ENCODE results near the gene DHX57.

The DHX57 gene

DNA sequence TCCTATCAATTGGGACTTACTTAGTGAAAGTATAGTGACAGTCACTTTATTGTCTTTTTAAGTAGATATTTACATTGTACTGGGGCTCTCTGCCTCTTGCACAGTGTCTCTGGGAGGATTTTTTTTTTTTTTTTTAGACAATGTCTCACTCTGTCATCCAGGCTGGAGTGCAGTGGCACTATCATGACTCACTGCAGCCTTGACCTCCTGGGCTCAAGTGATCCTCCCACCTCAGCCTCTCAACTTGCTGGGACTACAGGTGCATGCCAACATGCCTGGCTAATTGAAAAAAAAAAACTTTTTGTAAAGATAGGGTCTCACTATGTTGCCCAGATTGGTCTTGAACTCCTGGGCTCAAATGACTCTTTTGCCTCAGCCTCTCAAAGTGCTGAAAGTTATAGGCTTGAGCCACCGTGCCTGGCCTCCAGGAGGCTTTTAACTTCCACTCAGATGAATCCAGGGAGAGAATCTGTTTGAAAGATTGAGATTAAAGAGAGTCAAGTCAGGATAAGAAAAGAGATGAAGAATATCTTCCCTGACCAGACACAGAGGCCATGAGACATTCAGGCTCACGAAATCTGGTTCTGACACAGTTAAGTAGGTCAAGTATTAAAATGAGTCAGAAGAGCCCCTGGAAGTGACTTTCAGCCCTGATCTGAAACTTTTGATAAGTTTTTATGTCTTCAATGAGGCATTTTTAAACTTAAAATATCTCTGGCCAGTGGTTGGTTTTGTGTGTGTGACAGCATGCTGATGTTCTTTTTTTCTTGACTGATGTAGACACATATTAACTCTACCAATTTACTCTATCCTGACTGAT lies 32.2 kb upstream of the DHX57 start:
- DNase-seq (ENCODE audit: low spot score), result peak; percentile 48
- TF ChIP-seq, protein P1, sequence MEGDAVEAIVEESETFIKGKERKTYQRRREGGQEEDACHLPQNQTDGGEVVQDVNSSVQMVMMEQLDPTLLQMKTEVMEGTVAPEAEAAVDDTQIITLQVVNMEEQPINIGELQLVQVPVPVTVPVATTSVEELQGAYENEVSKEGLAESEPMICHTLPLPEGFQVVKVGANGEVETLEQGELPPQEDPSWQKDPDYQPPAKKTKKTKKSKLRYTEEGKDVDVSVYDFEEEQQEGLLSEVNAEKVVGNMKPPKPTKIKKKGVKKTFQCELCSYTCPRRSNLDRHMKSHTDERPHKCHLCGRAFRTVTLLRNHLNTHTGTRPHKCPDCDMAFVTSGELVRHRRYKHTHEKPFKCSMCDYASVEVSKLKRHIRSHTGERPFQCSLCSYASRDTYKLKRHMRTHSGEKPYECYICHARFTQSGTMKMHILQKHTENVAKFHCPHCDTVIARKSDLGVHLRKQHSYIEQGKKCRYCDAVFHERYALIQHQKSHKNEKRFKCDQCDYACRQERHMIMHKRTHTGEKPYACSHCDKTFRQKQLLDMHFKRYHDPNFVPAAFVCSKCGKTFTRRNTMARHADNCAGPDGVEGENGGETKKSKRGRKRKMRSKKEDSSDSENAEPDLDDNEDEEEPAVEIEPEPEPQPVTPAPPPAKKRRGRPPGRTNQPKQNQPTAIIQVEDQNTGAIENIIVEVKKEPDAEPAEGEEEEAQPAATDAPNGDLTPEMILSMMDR (IDR thresholded peaks at IDR 0.05; ENCODE audit: extremely low read depth, insufficient read depth, missing control alignments), result no peak
- in situ Hi-C loops (cut with MboI; ENCODE audit: low pct_unique_long_range_greater_than_20kb, low sequenced_read_pairs, unreplicated experiment), result no loop called here

DNA sequence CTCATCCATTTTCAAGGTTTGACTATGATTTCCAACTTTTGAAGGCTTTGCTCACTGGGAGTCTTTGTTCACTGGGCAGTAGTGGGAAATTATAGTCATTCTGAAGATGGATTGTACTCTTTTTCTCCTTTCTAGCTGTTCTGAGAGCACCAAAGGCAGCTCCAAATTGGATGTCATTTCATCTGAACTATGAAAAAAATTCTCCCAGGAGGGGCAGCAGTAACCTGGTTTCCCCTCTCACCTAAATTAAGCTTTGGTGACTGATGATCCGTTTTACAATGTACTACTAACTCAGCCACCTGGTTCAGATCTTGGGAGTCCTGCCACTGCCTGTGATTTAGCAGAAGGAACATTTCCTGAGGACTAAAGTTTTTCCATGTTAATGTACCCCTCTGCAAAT lies 31.5 kb upstream of the DHX57 start:
- in situ Hi-C loops (cut with MboI; ENCODE audit: low pct_unique_long_range_greater_than_20kb, low sequenced_read_pairs, unreplicated experiment), result no loop called here
- TF ChIP-seq, protein P1 (IDR thresholded peaks at IDR 0.05; ENCODE audit: extremely low read depth, insufficient read depth, missing control alignments), result no peak
- DNase-seq (ENCODE audit: low spot score), result no peak

DNA sequence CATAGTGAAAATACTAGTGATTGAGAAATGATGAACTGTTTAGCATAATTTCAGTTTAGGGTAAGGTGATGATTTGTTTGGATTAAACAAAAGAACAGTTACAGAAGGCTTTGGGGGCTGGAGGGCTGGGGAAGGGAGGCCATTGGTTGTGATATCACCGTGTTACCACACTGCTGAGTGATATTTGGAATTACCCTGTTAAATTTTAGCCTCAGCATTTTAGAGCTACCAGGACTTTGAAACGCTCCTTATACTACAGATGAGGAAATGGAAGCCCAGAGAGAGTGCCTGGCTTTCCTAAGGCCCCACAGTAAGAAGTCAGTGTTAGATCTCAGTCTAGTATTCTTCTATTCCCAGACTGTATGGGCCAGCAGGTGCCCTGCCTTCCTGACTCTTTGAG lies 29.5 kb upstream of the DHX57 start:
- TF ChIP-seq, protein P1 (IDR thresholded peaks at IDR 0.05; ENCODE audit: extremely low read depth, insufficient read depth, missing control alignments), result no peak
- in situ Hi-C loops (cut with MboI; ENCODE audit: low pct_unique_long_range_greater_than_20kb, low sequenced_read_pairs, unreplicated experiment), result no loop called here
- no peak for DNase-seq (ENCODE audit: low spot score)

DNA sequence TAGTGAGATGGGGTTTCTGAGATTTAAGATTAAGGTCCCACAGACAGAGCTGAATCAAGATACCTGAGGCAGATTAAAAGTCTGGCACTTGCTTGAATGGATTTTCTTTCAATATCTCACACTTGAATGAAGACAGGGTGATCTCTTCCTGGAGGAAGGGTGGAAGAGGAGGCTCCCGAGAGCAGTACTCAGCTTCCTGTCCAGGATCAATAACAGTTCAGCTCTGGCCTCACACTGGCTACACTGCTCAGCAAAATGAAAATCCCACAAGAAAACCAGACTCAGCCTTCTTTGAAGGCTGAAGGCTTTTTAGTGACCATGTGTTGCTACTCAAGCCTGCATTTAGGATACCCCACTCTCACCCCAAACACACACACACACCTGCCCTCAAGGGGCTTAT lies 25.0 kb upstream of the DHX57 start:
- in situ Hi-C loops (cut with MboI; ENCODE audit: low pct_unique_long_range_greater_than_20kb, low sequenced_read_pairs, unreplicated experiment), result no loop called here
- TF ChIP-seq, protein P1 (IDR thresholded peaks at IDR 0.05; ENCODE audit: extremely low read depth, insufficient read depth, missing control alignments), result no peak
- DNase-seq (ENCODE audit: low spot score), result no peak

DNA sequence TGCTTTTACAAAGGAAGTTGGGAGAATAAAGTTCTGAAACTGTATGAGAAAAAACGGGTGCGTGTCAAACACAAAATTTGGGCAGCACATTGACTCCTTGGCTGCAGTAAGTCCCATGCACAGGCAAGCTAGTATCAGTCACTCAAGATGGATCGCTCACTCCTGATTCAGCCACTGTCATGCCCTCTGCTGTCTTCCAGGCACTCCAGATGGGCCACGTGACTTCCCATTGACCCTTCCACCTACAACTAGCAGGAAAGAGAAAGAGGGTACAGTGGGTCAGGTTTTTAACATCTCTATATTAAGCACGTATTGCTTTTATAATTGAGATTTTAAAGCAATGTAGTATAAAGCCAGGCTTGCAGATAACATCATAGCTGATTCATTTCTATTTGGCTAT lies 22.5 kb upstream of the DHX57 start:
- no peak for DNase-seq (ENCODE audit: low spot score)
- in situ Hi-C loops (cut with MboI; ENCODE audit: low pct_unique_long_range_greater_than_20kb, low sequenced_read_pairs, unreplicated experiment), result no loop called here
- TF ChIP-seq, protein P1 (IDR thresholded peaks at IDR 0.05; ENCODE audit: extremely low read depth, insufficient read depth, missing control alignments), result no peak

DNA sequence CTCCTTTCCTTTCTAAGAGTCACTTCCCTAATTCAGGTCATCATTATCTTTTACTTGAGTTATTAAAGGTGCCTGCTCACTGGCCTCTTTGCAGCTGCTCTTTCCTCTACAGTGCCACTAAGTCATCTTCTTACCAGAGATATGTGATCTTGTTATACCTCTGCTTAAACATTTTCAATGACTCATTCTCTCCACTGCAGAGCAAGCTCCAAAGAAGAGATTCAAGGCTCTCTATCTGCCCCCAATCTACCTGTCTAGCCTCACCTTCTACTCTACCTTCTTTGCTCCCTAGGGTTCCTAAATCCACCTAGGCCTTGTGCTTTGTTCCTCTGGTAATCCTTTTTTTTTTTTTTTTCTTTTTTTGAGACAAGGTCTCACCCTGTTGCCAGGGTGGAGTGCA lies 17.1 kb upstream of the DHX57 start:
- in situ Hi-C loops (cut with MboI; ENCODE audit: low pct_unique_long_range_greater_than_20kb, low sequenced_read_pairs, unreplicated experiment), result no loop called here
- no peak for DNase-seq (ENCODE audit: low spot score)
- TF ChIP-seq, protein P1 (IDR thresholded peaks at IDR 0.05; ENCODE audit: extremely low read depth, insufficient read depth, missing control alignments), result no peak

Measured in GM13977 (cell line).